ENCODE measurements around the gene RASGRP4. TPM values are rescaled to one million over a fixed set of nuclear protein-coding genes. Genes with fewer than 3 reads are reported as not detected.

Gene RASGRP4
- total and polyA plus RNA-seq, 10 donors = 1.7 to 59.9 (median 19.5) TPM

DNA sequence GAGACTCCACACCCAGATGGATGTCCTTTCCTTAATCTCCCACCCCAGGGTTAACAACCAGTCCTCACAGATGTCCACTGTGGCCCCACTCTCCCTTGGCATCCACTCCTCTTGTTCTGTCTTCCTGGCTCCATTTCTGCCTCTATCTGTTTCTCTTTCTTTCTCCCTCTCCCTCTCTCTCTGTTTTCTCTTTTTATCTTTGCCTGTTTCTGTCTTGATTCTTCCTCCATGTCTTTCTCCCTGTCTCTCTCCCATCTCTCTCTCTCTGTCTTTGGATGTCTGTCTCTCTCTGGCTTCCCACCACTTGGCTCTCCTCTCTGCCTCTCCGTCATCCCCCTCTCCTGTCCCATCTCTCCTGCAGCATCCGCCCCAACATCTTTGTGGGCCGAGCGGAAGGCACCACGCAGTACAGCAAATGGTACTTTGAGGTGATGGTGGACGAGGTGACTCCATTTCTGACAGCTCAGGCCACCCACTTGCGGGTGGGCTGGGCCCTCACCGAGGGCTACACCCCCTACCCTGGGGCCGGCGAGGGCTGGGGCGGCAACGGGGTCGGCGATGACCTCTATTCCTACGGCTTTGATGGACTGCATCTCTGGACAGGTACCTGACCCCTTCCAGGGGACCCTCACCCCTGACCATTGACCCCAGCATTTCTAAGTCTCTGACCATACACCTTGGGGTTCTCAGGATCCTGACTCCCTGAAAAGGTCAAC is 31.8 kb upstream of the RASGRP4 start:
- intact Hi-C loops (cut with DNase I; ENCODE audit: low total_unique reads) = no loop called here
- 84 to 94% (median 89%) methylated on average over 15 of the region's 15 CpGs for WGBS, 5 donors
- no peak overlapping the region for H3K4me3 ChIP-seq
- no peak overlapping the region for H3K27ac ChIP-seq
- DNase-seq = no peak
- peaks cover 0 to 2% (median 0%) of the 10 kb centered on the region in 8 donors for H3K9me3 ChIP-seq
- no peaks in the 10 kb centered on the region for H3K4me1 ChIP-seq
- no peaks in the 10 kb centered on the region for H3K36me3 ChIP-seq
- TF ChIP-seq, protein P1, sequence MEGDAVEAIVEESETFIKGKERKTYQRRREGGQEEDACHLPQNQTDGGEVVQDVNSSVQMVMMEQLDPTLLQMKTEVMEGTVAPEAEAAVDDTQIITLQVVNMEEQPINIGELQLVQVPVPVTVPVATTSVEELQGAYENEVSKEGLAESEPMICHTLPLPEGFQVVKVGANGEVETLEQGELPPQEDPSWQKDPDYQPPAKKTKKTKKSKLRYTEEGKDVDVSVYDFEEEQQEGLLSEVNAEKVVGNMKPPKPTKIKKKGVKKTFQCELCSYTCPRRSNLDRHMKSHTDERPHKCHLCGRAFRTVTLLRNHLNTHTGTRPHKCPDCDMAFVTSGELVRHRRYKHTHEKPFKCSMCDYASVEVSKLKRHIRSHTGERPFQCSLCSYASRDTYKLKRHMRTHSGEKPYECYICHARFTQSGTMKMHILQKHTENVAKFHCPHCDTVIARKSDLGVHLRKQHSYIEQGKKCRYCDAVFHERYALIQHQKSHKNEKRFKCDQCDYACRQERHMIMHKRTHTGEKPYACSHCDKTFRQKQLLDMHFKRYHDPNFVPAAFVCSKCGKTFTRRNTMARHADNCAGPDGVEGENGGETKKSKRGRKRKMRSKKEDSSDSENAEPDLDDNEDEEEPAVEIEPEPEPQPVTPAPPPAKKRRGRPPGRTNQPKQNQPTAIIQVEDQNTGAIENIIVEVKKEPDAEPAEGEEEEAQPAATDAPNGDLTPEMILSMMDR (IDR thresholded peaks at IDR 0.05 in 8 of 11, conservative IDR thresholded peaks at IDR 0.05 in 3 of 11) = no peak
- TF ChIP-seq POLR2A (IDR thresholded peaks at IDR 0.05) (no peak), POLR2AphosphoS5 (IDR thresholded peaks at IDR 0.05) (no peak)
- H3K27me3 ChIP-seq (replicated peaks in 1 of 7) = peaks cover 0 to 35% (median 0%) of the 10 kb centered on the region in 7 donors

DNA sequence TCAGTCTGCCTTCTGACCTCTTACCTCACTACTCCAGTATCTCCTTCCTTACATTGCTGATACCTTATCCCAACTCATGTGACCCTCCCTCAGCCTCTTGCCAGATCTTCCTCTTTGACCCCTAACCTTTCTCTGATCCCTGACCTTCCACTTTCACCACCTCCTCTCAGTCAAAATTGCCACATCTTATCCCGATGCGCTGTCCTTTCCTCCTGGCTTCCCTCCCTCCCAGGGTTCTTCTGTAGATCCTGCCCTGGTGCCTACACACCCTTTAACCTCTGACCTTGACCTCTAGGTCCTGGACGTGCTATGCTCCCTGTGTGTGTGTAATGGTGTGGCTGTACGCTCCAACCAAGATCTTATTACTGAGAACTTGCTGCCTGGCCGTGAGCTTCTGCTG is 31.2 kb upstream of the RASGRP4 start:
- Histone ChIP-seq H3K4me1 (no peaks in the 10 kb centered on the region), H3K27ac (no peak overlapping the region), H3K27me3 (replicated peaks in 1 of 7) (peaks cover 0 to 29% (median 0%) of the 10 kb centered on the region in 7 donors), H3K9me3 (peaks cover 0 to 4% (median 0%) of the 10 kb centered on the region in 8 donors), H3K36me3 (no peaks in the 10 kb centered on the region), H3K4me3 (no peak overlapping the region)
- DNase-seq = no peak
- intact Hi-C loops (cut with DNase I; ENCODE audit: low total_unique reads) = no loop called here
- TF ChIP-seq POLR2AphosphoS5 (IDR thresholded peaks at IDR 0.05) (no peak), POLR2A (IDR thresholded peaks at IDR 0.05) (no peak)
- TF ChIP-seq, protein P1 (IDR thresholded peaks at IDR 0.05 in 8 of 11, conservative IDR thresholded peaks at IDR 0.05 in 3 of 11) = no peak
- 69 to 81% (median 73%) methylated on average over 5 of the region's 5 CpGs for WGBS, 5 donors

DNA sequence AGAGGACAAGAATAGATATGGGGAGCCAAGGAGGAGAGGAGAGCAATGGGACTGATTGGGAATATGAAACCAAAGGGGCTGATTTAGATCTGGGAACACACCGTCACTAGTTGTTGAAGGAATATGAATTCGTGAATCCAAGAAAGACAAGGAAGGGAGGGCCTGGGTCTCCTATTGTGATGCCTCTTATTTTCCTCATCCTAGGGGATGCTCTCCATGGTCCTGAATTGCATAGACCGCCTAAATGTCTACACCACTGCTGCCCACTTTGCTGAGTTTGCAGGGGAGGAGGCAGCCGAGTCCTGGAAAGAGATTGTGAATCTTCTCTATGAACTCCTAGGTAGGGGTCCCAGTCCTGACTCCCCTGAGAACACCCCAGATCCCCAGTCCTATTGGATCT is 29.0 kb upstream of the RASGRP4 start:
- no peak for DNase-seq
- intact Hi-C loops (cut with DNase I; ENCODE audit: low total_unique reads) = no loop called here
- H3K4me3 ChIP-seq = no peak overlapping the region
- H3K36me3 ChIP-seq = no peaks in the 10 kb centered on the region
- 65 to 83% (median 72%) methylated on average over 4 of the region's 4 CpGs for WGBS, 5 donors
- no peaks in the 10 kb centered on the region for H3K4me1 ChIP-seq
- peaks cover 0 to 9% (median 0%) of the 10 kb centered on the region in 7 donors for H3K27me3 ChIP-seq (replicated peaks in 1 of 7)
- no peak for TF ChIP-seq POLR2AphosphoS5 (IDR thresholded peaks at IDR 0.05)
- TF ChIP-seq POLR2A (IDR thresholded peaks at IDR 0.05) = no peak
- TF ChIP-seq, protein P1 (IDR thresholded peaks at IDR 0.05 in 8 of 11, conservative IDR thresholded peaks at IDR 0.05 in 3 of 11) = no peak
- peaks cover 0 to 4% (median 0%) of the 10 kb centered on the region in 8 donors for H3K9me3 ChIP-seq
- H3K27ac ChIP-seq = no peak overlapping the region

DNA sequence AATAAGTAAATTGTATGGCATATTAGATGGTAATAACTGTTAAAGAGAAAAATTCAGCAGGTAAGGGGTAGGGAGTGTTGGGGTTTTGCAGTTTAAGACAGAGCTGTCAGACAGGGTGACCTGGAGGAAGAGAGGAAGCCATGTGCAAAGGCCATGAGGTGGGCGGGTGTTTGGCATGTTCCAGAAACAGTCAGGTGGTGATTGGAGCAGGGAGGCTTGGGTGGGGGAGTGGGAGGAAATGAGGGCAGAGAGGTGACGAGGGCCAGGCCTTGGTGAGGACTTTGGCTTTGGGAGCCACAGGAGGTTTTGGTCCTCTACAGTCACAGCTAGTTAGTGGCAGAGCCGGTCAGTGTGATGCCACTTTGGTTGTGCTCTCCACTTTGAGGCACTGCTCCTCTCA is 27.6 kb upstream of the RASGRP4 start:
- Histone ChIP-seq H3K4me3 (no peak overlapping the region), H3K9me3 (peaks cover 0 to 4% (median 0%) of the 10 kb centered on the region in 8 donors), H3K27me3 (replicated peaks in 1 of 7) (no peaks in the 10 kb centered on the region), H3K36me3 (no peaks in the 10 kb centered on the region), H3K27ac (no peak overlapping the region), H3K4me1 (no peaks in the 10 kb centered on the region)
- TF ChIP-seq POLR2AphosphoS5 (IDR thresholded peaks at IDR 0.05) (no peak), POLR2A (IDR thresholded peaks at IDR 0.05) (no peak)
- TF ChIP-seq, protein P1 (IDR thresholded peaks at IDR 0.05 in 8 of 11, conservative IDR thresholded peaks at IDR 0.05 in 3 of 11) = no peak
- intact Hi-C loops (cut with DNase I; ENCODE audit: low total_unique reads) = no loop called here
- WGBS, 5 donors = 57 to 86% (median 71%) methylated on average over 3 of the region's 3 CpGs
- no peak for DNase-seq
